ENCODE data around the gene PSMG1.

DNA sequence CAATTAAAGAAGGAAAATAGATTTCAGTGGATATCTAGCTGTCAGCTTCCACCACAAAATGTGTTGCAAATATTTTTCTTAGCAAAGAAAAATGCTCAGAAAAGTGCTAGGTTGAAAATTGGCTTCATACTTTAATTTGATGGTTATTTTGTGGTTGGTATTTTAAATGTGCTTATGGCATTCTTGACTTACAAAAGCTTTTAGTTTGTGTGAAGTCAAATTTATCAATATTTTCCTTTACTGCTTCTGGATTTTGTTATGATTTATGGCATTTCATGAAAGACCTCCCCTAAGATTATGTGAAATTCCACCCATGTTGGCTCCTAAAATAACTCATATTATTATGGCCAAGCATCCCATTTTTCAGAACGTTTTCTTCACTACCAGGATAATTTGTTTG is 51.5 kb downstream of the PSMG1 start:
- TF ChIP-seq, protein P1, sequence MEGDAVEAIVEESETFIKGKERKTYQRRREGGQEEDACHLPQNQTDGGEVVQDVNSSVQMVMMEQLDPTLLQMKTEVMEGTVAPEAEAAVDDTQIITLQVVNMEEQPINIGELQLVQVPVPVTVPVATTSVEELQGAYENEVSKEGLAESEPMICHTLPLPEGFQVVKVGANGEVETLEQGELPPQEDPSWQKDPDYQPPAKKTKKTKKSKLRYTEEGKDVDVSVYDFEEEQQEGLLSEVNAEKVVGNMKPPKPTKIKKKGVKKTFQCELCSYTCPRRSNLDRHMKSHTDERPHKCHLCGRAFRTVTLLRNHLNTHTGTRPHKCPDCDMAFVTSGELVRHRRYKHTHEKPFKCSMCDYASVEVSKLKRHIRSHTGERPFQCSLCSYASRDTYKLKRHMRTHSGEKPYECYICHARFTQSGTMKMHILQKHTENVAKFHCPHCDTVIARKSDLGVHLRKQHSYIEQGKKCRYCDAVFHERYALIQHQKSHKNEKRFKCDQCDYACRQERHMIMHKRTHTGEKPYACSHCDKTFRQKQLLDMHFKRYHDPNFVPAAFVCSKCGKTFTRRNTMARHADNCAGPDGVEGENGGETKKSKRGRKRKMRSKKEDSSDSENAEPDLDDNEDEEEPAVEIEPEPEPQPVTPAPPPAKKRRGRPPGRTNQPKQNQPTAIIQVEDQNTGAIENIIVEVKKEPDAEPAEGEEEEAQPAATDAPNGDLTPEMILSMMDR (IDR thresholded peaks at IDR 0.05), result no peak
- TF ChIP-seq MXI1 (IDR thresholded peaks at IDR 0.05; ENCODE audit: low read depth, low read length) (no peak), GABPA (IDR thresholded peaks at IDR 0.05; ENCODE audit: low read depth) (no peak), CHD2 (IDR thresholded peaks at IDR 0.05; ENCODE audit: low read length, partially characterized antibody) (no peak), RFX5 (IDR thresholded peaks at IDR 0.05; ENCODE audit: low read length) (no peak), TCF12 (IDR thresholded peaks at IDR 0.05) (no peak), POLR2AphosphoS5 (IDR thresholded peaks at IDR 0.05; ENCODE audit: low read depth, low read length) (no peak), EP300 (IDR thresholded peaks at IDR 0.05; ENCODE audit: borderline replicate concordance in 1 of 2, low read depth in 1 of 2, low read length in 1 of 2) (no peak), TAF1 (IDR thresholded peaks at IDR 0.05; ENCODE audit: borderline replicate concordance, low read depth, low read length) (no peak), RCOR1 (IDR thresholded peaks at IDR 0.05; ENCODE audit: low read length) (no peak), ELF1 (IDR thresholded peaks at IDR 0.05) (no peak)
- TF ChIP-seq, protein P2, sequence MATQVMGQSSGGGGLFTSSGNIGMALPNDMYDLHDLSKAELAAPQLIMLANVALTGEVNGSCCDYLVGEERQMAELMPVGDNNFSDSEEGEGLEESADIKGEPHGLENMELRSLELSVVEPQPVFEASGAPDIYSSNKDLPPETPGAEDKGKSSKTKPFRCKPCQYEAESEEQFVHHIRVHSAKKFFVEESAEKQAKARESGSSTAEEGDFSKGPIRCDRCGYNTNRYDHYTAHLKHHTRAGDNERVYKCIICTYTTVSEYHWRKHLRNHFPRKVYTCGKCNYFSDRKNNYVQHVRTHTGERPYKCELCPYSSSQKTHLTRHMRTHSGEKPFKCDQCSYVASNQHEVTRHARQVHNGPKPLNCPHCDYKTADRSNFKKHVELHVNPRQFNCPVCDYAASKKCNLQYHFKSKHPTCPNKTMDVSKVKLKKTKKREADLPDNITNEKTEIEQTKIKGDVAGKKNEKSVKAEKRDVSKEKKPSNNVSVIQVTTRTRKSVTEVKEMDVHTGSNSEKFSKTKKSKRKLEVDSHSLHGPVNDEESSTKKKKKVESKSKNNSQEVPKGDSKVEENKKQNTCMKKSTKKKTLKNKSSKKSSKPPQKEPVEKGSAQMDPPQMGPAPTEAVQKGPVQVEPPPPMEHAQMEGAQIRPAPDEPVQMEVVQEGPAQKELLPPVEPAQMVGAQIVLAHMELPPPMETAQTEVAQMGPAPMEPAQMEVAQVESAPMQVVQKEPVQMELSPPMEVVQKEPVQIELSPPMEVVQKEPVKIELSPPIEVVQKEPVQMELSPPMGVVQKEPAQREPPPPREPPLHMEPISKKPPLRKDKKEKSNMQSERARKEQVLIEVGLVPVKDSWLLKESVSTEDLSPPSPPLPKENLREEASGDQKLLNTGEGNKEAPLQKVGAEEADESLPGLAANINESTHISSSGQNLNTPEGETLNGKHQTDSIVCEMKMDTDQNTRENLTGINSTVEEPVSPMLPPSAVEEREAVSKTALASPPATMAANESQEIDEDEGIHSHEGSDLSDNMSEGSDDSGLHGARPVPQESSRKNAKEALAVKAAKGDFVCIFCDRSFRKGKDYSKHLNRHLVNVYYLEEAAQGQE (IDR thresholded peaks at IDR 0.05; ENCODE audit: low read depth, low read length), result no peak

Data from SK-N-SH (cell line).